HG02885 (cell line): ENCODE results near the gene TGOLN2.
"Not testable (repeated sequence)": the region's sequence is repeated elsewhere in the genome, so short reads cannot be mapped to it uniquely, and the experiment has no call there.

Source experiments
- ATAC-seq: cut with Tn5 transposase; IDR thresholded peaks from one replicate; pipeline ENCODE4 v1.9.1; 2021; ENCODE audit warnings: mild to moderate bottlenecking; ENCODE audit not compliant: unreplicated experiment, poor library complexity

Gene TGOLN2

DNA sequence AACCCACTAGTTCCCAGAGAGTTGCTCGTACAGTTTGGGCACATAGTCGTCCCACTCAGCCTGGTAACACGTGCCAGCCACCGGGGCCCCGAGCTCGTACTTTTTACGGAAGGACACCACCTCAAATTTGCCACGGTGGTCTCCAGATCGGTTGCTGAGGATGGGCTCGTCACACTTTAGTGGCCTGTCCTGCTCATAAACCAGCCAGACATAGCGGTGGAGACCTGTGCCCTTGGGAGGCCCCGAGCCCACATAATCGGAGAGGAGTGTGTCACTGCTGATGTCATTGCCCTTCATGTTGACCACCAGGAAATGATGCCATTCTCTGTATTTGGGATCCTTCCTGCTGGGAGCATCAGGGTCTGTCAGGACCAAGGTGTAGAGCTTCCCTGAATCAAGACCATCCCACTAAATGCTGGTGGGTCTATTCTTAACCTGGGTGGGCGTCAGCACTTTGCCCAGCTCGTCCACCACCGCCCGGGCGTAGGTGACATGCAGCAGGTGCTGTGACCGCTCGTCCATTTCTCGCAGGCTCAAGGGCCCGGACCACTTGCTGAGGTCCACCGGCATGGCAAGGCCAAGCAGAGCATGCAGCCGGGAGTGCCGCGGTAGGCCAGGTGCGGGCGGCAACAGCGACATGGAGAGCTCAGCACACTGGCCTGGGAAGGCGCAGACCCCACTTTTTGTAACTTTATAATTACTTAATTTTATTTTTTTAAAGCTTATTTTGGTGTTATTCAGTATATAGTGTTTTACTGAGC, 13.7 kb upstream of the TGOLN2 start:
- no peak for ATAC-seq

DNA sequence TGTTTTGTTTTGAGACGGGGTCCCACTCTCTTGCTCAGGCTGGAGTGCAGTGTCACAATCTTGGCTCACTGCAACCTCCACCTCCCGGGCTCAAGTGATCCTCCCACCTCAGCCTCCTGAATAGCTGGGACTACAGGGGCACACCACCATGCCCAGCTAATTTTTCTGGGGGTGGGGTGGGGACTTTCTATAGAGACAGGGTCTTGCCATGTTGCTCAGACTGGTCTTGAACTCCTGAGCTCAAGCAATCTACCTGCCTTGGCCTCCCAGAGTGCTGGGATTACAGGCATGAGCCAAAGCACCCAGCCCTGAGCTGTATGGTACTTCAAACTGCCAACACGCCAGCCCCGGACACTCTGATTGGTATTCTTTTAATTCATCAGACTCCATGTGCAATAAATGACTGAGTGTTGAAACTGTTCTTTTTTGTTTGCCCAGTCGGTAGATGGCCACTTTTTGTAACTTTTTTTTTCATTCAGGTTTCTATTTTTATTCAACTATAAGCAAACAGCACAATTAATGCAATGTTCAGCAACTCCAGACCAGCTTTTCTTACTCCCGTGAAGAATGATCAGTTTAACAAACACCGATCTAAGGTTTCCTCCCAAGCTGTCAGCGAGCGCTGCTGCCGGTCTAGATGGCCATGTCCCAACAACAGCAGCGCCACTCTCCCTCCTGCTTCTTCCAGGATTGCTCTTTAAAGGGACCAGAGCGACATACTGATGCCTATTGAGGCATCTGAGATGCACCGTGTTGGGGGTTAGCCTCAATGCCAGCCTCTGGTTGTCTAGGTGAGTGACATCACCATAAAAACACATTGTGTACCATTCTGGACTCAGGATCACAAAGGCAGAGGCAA, 12.5 kb upstream of the TGOLN2 start:
- no peak for ATAC-seq

DNA sequence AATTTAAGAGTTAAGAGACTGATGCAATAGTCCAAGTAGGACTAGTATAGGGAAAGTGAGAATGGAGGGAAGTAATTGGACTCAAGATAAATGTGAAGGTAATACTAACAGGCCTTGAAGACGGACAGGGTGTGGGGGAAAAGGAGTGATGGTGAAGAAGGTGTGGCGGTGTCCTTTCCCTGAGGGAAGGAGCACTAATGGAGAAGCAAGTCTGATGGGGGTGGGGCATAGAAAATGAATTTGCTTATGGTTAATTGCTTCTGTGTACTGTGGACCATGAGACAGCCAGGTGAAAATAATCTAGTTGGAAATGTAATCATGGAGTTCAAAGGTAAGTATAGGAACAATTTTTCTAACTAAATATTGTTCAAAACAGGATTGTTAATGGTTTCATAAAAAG, 7.1 kb upstream of the TGOLN2 start:
- ATAC-seq: no peak

DNA sequence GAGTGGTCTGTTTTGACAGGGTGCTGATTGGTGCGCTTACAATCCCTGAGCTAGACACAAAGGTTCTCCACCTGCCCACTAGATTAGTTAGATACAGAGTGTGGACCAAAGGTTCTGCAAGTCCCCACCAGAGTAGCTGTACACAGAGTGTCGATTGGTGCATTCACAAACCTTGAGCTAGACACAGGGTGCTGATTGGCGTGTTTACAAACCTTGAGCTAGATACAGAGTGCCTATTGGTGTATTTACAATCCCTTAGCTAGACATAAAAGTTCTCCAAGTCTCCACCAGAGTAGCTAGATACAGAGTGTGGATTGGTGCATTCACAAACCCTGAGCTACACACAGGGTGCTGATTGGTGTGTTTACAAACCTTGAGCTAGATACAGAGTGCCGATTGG, 6.1 kb upstream of the TGOLN2 start:
- not testable (repeated sequence) for ATAC-seq

DNA sequence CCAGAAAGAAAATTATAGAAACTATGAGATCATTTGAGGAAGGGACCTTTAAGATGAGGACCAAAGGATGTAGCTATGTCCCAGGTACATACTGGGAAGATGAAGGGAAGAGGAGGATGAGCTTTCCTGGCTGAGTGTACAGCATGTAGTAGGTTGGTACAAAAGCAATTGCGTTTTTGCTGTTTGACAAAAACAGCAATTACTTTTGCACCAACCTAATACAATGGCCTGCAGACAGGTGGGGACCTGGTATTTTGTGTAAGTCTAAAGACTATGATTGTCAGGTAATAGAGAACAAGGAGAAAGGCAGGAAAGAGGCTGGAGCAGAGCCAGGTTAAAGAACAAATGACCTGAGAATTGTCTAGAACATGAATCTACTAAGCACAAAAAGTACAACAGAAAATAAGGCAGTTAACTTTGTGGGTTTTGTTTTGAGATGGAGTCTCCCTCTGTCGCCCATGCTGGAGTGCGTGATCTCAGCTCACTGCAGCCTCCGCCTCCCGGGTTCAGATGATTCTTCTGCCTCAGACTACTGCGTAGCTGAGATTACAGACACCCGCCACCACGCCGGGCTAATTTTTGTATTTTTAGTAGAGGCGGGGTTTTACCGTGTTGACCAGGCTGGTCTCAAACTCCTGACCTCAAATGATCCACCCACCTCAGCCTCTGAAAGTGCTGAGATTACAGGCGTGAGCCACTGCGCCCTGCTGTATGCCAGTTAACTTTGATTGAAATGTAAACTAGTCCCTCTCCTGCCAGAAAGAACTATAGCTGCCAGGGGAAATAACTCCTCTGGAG, 3.2 kb upstream of the TGOLN2 start:
- peak; percentile 25 for ATAC-seq

DNA sequence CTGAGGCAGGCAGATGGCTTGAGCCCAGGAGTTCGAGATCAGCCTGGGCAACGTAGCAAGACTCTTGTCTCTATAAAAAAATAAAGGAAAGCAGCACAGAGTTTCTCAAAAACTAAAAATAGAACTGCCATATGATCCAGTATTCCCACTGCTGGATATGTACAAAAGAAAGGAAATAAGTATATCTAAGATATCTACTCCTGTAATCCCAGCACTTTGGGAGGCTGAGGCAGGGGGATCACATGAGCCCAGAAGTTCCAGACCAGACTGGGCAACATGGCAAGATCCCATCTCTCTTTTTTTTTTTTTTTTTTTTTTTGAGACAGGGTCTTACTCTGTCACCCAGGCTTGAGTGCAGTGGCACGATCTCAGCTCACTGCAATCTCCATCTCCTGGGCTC, 1.9 kb upstream of the TGOLN2 start:
- not testable (repeated sequence) for ATAC-seq

DNA sequence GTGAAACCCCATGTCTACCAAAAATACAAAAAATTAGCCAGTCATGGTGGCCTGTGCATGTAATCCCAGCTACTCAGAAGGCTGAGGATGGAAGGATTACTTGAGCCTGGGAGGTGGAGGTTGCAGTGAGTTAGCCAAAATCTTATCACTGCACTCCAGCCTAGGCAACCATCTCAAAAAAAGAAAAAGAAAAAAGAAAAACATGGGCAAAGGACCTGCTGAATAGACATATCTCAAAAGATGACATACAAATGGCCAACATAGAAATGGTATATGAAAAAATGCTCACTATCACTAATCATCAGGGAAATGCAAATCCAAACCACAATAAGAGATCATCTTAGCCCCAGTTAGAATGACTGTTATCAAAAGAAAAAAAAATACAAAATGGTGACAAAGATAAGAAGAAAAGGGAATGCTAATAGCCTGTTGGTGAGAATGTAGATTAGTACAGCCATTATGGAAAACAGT, 1.4 kb upstream of the TGOLN2 start:
- ATAC-seq: no peak

DNA sequence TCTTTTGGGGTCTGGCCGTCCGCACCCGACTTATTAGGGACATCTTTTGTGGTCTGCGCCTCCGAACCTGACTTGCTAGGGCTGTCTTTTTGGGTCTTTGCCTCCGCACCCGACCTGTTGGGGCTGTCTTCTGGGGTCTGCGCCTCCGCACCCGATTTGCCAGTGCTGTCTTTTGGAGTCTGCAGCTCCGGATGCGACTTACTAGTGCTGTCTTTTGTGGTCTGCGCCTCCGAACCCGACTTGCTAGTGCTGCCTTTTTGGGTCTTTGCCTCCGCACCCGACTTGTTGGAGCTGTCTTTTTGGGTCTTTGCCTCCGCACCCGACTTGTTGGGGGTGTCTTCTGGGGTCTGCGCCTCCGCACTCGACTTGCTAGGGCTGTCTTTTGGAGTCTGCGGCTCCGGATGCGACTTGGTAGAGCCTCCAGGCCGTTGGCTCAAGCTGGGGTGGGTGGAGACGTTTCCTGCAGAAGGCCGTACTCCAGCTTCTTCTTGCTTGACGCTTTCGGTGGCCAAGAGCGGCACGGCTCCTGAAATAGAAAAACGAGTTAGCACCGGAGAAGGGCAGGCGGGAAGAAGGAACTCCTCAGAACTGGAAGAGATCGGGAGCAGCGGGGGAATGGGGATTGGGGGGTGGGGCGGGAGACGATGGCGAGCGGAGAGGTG, 498 bp downstream of the TGOLN2 start:
- ATAC-seq: peak; percentile 29

DNA sequence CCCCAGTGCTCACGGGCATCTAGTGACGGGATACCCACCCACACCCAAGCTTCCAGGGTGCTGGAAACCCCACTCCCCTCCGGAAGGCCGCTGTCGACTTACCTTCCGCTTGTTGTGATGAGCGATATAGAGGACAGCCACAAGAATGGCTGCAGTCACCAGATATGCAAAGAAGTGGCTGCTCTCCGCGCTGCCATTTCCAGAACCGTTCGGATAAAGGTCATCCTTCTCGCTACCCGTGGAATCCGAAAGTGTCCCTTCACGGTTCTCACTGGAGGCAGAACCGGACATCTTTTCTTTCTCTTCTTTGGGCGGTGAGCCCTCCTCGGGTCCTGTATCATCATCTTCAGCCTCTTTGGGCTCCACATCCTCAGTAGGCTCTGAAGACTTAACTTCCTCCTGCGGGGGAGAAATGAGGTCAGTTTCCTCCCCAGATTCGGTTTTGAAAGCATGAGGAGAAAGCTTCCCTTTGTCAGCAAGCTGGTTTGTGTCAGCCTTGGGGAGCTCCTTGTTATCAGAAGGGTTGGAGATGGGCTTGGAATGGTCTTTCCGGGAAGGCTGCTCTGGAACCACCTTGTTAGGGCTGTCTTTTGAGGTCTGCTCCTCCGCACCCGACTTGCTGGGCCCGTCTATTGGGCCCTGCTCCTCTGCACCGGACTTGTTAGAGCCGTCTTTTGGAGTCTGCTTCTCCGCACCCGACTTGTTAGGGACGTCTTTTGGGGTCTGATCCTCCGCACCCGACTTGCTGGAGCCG, 1.2 kb downstream of the TGOLN2 start:
- ATAC-seq: peak; percentile 41

DNA sequence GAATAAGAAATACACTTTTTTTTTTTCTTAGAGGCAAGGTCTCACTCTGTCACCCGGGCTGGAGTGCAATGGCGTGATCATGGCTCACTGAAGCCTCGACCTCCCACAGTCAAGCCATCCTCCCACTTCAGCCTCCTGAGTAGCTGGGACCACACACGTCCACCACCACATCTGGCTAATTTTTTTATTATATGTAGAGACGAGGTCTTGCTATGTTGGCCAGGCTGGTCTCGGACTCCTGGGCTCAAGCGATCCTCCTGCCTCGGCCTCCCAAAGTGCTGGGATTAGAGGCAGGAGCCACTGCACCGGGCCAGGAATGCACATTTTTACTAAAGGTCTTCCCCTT, 2.4 kb downstream of the TGOLN2 start:
- no peak for ATAC-seq

DNA sequence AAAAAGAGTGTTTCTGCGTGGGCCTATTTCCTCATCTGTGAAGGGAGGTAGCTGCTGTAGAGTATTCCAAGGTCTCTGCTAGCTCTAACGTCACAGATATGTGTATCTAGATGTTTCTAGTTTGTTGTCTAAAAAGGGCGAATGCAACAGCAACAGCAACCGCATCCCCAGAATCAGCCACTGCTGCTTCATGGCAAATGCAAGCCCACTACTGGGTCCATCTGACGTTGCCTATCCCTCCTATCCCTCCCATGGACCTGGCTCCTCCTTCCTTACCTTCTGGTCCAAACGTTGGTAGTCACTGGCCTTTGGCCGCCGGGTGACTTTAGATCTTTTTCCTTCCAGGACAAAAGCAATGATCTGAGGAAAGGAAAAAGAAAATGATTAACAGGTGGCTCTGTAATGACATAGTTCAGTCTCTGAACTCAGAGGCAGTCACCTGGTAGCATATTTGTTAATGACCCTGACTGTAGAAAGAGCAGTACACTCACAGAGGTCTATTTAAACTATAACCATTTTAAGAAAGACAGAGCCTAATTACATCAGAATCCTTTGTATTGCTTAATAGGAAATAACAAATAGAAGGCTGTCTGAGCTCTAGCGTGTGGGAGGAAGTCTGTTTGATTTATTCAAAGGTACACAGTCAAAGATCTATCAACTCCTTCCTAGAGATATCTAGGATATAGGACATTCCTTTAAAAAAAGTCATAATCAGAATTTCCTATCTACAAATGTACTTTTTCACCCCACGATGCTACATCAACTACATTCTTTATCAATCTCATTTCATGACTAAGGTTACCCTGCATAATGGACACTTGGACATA, 2.9 kb downstream of the TGOLN2 start:
- ATAC-seq: no peak

DNA sequence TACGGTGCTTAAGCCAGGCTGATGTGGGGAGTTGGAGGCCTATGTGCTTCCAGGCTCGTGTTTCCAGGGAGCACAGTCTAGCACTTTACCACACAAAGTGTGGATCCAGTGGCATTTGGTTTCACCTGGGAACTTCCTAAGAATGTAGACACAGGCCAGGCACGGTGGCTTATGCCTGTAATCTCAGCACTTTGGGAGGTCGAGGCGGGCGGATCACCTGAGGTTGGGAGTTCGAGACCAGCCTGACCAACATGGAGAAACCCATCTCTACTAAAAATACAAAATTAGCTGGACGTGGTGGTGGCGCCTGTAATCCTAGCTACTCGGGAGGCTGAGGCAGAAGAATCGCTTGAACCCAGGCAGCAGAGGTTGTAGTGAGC, 3.8 kb downstream of the TGOLN2 start:
- not testable (repeated sequence) for ATAC-seq

DNA sequence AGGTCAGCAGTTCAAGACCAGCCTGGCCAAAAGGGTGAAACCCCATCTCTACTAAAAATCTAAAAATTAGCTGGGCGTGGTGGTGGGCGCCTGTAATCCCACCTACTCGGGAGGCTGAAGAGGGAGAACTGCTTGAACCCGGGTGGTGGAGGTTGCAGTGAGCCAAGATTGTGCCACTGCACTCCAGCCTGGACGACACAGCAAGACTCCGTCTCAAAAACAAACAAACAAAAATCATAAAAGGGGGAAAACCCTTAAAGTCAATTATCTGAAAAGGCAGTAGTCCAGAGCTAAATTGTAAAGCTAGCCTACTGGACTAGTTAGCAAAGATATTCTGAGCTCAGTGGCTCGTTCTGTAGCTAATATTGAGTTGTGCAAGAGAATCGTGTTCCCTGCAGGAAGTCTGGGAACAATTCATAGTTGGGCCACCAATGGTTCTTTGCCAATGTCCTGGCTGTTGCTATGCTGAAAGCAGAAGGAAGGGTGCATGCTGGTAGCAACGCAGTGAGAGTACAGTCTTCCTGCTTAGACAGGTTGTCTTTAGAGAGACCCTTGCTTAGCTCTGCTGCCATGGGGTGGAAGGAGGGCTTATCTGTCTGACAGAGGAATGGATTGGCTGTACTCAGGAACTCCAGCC, 4.3 kb downstream of the TGOLN2 start:
- no peak for ATAC-seq

DNA sequence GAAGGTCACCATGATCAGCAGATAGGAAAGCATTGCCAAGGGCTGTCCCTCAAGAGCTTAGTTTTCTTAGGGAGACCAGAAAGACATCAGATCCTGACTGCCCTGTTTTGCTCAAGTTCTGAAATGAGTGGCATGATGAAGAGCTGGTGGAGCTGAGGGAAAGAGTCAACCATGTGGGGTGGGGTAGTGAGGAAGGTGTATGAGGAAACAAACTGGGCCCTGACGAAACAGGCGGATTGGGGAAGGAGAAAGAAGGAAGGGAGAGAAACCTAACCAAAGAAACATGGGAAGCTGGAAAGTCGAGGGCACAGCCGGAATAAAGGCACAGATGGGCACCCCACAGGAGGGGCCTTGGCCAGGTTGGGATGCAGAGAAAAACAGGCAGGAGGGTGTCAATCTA, 8.0 kb downstream of the TGOLN2 start:
- no peak for ATAC-seq

DNA sequence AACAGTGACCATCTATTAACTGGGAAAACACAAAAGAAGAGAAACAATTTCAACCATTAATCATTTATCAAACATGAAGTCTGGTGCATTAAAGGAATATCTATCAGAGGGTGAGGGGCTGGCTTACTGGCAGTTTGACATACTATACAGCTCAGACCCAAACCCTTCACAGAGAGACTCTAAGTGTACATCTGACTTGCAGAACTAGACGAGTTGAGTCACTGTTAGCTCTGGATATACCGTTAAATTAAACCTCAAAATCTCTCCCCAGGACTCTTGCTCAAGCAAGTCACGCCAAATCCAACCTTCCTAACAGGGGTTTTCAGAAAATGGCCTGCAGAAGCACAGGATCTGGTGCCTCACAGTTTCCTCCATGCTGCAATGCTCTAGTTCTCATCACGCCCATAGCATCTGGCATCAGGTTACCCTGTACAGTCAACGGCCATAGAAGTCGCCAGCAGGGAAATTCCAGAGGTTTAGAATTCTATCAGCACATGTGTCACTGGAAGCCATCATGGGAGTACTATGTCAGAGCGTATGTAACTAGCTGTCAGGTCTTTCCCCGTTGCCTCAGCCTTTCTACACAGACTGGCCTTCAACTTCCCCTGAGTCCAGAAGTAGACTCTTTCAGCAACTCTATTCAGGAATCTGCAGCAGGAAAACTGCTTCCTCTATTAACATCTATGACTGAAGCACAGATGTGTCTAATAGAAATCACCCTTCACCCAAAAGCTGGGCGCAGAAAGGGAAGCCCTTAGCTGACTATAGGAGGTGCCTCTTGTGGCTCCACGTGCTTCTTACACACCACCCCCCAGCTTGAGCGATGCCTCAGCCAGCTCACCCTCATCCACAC, 9.3 kb downstream of the TGOLN2 start:
- ATAC-seq: peak; percentile 53

DNA sequence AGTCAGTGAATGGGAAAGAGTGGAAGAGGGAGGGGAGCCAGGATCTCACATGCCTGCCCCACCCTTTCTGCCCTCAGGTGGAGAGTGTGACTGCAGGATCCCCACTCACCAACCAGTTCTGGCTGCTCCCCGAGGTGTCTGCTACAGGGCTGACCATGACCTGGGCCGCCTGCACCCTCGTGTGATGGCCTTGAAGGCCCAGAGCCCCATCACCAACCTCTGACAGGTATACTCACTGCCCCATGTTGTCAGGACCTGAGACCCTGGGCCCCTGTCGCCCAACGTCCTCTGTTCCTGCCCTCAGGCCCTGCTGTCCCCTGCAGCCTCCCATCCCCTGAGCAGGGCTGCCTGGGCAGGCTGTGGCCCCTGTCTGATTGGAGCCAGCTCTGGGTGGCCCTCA, 11.9 kb downstream of the TGOLN2 start:
- ATAC-seq: not testable (repeated sequence)

DNA sequence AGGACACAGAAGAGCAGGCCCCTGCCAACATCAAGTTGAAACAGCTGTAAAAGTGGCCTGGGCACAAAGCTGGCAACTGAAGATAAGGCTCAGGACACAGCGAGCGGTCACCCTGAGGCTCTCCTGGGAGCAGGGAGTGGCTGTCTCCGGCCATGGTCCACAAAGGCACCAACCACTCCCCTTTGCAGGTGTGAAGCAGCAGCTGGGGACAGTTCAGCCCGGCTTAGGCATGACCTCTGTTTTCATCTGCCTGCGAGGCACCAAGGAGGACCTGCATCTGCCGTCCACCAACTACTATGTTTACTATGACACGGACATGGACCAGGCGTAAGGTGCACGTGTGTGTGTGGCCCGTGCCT, 12.9 kb downstream of the TGOLN2 start:
- no peak for ATAC-seq

DNA sequence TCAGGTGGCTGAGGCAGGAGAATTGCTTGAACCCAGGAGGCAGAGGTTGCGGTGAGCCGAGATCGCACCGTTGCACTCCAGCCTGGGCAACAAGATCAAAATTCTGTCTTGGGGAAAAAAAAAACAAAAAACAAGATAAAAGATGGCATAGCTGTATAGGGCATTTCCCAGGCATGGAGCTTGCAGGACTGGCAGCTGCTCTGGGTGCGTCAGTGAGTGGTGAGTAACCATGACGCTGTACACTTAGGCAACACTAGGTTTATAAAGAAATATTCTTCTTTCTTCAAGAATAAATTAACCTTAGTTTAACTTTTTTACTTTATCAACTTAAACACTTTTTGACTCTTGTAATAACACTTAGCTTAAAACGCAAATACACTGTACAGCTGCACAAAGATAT, 15.4 kb downstream of the TGOLN2 start:
- no peak for ATAC-seq
